Activated B cell treated with CpG ODN at 0.5 μM for 24 hours (primary cell): ENCODE data around the gene TMEM248. TPM values are rescaled to one million over a fixed set of nuclear protein-coding genes. Genes with fewer than 3 reads are reported as not detected.
"Not testable (repeated sequence)": the region's sequence is repeated elsewhere in the genome, so short reads cannot be mapped to it uniquely, and the experiment has no call there.

Experiments used
- ATAC-seq: fragments of 200-7000 bp; cut with Tn5 transposase; one replicate; pipeline ENCODE4 v1.10.0; 2021; ENCODE audit warnings: low read depth, mild to moderate bottlenecking, moderate library complexity
- CTCF ChIA-PET: fragments of 350-600 bp; sonication (Branson Sonifier 250); formaldehyde crosslinking; loops from one replicate; lab custom pipeline; 2021; ENCODE audit warnings: antibody characterized with exemption; lab: Charles Lee
- POLR2A ChIA-PET: fragments of 350-600 bp; sonication (Branson Sonifier 250); formaldehyde crosslinking; loops from one replicate; lab custom pipeline; 2021; ENCODE audit warnings: antibody characterized with exemption; lab: Charles Lee
- DNase-seq: peaks from one replicate; pipeline ENCODE4 v3.0.0; 2022
- H3K27ac Mint-ChIP-seq: one replicate; pipeline ENCODE4 v1.8.0; 2020; ENCODE audit warnings: mixed read lengths
- H3K27me3 Mint-ChIP-seq: one replicate; pipeline ENCODE4 v1.8.0; 2021; ENCODE audit warnings: mixed read lengths
- H3K36me3 Mint-ChIP-seq: one replicate; pipeline ENCODE4 v1.8.0; 2021; ENCODE audit warnings: low read depth, mixed read lengths
- H3K4me1 Mint-ChIP-seq: one replicate; pipeline ENCODE4 v1.8.0; 2021; ENCODE audit warnings: mixed read lengths
- H3K4me3 Mint-ChIP-seq: one replicate; pipeline ENCODE4 v1.8.0; 2020; ENCODE audit warnings: mild to moderate bottlenecking, mixed read lengths
- H3K9me3 Mint-ChIP-seq: one replicate; pipeline ENCODE4 v1.8.0; 2020; ENCODE audit warnings: mixed read lengths
- intact Hi-C: fragments of 100-400 bp; cut with micrococcal nuclease; formaldehyde crosslinking; loops from one replicate; pipeline ENCODE4 v1.15.1; 2024
- total RNA-seq: library from RNA; stranded (reverse); gene quantifications from 2 replicates; pipeline ENCODE4 v1.2.3, GENCODE V29; 2022
- TF ChIP-seq, protein P1 (sequence below): fragments of 200-600 bp; IDR thresholded peaks from one replicate; pipeline ENCODE4 v1.8.0; 2022; ENCODE audit warnings: antibody characterized with exemption, mild to moderate bottlenecking

The TMEM248 gene
- total RNA-seq, 1 donor from 2014 or later: 95.0 TPM

- TF ChIP-seq, protein P1, sequence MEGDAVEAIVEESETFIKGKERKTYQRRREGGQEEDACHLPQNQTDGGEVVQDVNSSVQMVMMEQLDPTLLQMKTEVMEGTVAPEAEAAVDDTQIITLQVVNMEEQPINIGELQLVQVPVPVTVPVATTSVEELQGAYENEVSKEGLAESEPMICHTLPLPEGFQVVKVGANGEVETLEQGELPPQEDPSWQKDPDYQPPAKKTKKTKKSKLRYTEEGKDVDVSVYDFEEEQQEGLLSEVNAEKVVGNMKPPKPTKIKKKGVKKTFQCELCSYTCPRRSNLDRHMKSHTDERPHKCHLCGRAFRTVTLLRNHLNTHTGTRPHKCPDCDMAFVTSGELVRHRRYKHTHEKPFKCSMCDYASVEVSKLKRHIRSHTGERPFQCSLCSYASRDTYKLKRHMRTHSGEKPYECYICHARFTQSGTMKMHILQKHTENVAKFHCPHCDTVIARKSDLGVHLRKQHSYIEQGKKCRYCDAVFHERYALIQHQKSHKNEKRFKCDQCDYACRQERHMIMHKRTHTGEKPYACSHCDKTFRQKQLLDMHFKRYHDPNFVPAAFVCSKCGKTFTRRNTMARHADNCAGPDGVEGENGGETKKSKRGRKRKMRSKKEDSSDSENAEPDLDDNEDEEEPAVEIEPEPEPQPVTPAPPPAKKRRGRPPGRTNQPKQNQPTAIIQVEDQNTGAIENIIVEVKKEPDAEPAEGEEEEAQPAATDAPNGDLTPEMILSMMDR: no peak
- intact Hi-C loops: no loop called here
- ATAC-seq (no peak), DNase-seq (no peak)
- Mint-ChIP-seq H3K4me1 (peaks cover 7% of the 10 kb centered on the region), H3K27ac (no peak overlapping the region), H3K36me3 (peaks cover 20% of the 10 kb centered on the region), H3K27me3 (no peaks in the 10 kb centered on the region), H3K4me3 (no peak overlapping the region), H3K9me3 (no peaks in the 10 kb centered on the region)
- ChIA-PET POLR2A (no interaction called here), CTCF (no interaction called here)
These were observed 37.3 kb upstream of the TMEM248 start for GRCh38 chr7:66883716-66884115.

GRCh38 chr7:66884556-66884955 is 36.5 kb upstream of the TMEM248 start:
- H3K4me1 Mint-ChIP-seq, H3K27me3 Mint-ChIP-seq, H3K4me3 Mint-ChIP-seq, intact Hi-C loops, H3K9me3 Mint-ChIP-seq, DNase-seq, ATAC-seq, H3K27ac Mint-ChIP-seq, POLR2A ChIA-PET: not testable (repeated sequence)
- CTCF ChIA-PET: interaction anchor here (0.5 kb wide), 1 partner anchor 1162 kb away, joined by 3 read pairs; no protein-coding TSS in a partner anchor
- H3K36me3 Mint-ChIP-seq: peaks cover 17% of the 10 kb centered on the region

DNA sequence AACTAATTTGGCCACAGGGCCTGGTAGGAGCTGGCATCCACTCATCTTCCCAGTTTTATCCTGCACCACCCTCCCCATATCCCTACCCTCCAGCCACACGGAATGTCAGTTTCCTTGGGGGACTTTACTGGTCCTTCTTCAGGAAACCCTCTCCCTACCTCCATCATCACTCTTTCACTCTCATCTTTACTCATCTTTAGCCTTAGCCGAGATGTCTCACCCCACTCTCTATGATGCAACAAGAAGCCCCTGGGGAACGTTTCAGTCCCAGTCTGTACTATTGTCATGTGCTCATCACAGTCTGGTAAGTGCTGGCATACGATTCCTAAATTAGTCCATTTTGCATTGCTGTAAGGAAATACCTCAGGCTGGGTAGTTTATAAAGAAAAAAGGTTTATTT is 34.9 kb upstream of the TMEM248 start:
- Mint-ChIP-seq H3K4me3 (no peak overlapping the region), H3K27ac (no peak overlapping the region), H3K36me3 (peaks cover 13% of the 10 kb centered on the region), H3K27me3 (no peaks in the 10 kb centered on the region), H3K4me1 (peaks cover 7% of the 10 kb centered on the region), H3K9me3 (no peaks in the 10 kb centered on the region)
- ChIA-PET CTCF (no interaction called here), POLR2A (no interaction called here)
- DNase-seq: no peak
- ATAC-seq: peak; percentile 62
- intact Hi-C loops: no loop called here
- TF ChIP-seq, protein P1: no peak

- ATAC-seq, CTCF ChIA-PET, H3K27me3 Mint-ChIP-seq, H3K9me3 Mint-ChIP-seq, H3K4me3 Mint-ChIP-seq, POLR2A ChIA-PET, H3K4me1 Mint-ChIP-seq, intact Hi-C loops, DNase-seq, H3K27ac Mint-ChIP-seq: not testable (repeated sequence)
- peaks cover 13% of the 10 kb centered on the region for H3K36me3 Mint-ChIP-seq
These were observed 32.8 kb upstream of the TMEM248 start for GRCh38 chr7:66888223-66888622.

DNA sequence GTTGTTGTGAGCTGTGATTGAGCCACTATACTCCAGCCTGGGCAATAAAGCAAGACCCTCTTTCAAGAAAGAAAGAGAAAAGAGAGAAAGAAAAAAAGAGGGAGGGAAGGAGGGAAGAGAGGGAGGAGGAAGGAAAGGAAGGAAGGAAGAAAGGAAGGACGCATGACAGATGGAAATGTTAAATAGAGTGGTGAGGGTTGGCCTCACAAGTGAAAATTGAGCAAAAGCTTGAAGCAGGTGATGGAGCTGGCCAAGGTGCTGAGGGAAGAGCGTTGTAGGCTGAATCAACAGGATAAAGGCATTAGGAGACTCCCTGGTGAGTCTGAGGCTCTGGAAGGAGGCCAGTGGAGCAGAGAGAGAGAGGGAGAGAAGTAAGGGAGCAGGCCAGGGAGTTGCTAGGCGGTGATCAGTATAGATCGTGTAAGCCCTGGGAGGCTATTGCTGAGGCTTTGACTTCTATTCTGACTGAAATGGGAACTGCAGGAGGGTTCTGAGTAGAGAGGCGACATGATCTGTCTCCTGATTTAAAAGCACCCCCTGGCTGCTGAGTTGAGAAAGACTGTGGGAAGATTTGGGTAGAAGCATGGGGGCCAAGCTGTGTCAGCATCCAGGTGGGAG is 26.5 kb upstream of the TMEM248 start:
- ATAC-seq (no peak), DNase-seq (no peak)
- intact Hi-C loops: loop anchor here (1.0 kb wide), 1 partner anchor 337 kb away; no protein-coding TSS in a partner anchor
- Mint-ChIP-seq H3K36me3 (peaks cover 12% of the 10 kb centered on the region), H3K27ac (no peak overlapping the region), H3K9me3 (no peaks in the 10 kb centered on the region), H3K27me3 (no peaks in the 10 kb centered on the region), H3K4me1 (no peaks in the 10 kb centered on the region), H3K4me3 (no peak overlapping the region)
- TF ChIP-seq, protein P1: no peak
- POLR2A ChIA-PET: no interaction called here
- CTCF ChIA-PET: interaction anchor here (0.8 to 1.1 kb wide), 2 partner anchors 337 to 864 kb away, joined by 4 to 5 read pairs; no protein-coding TSS in a partner anchor

- peaks cover 9% of the 10 kb centered on the region for H3K36me3 Mint-ChIP-seq
- no peaks in the 10 kb centered on the region for H3K4me1 Mint-ChIP-seq
- DNase-seq: no peak
- ATAC-seq: no peak
- CTCF ChIA-PET: no interaction called here
- H3K9me3 Mint-ChIP-seq: no peaks in the 10 kb centered on the region
- intact Hi-C loops: no loop called here
- H3K27ac Mint-ChIP-seq: no peak overlapping the region
- TF ChIP-seq, protein P1: no peak
- H3K4me3 Mint-ChIP-seq: no peak overlapping the region
- no peaks in the 10 kb centered on the region for H3K27me3 Mint-ChIP-seq
- POLR2A ChIA-PET: no interaction called here
These were observed 24.6 kb upstream of the TMEM248 start for GRCh38 chr7:66896441-66896840.
